ENCODE data around the gene NCKAP5L.

NCKAP5L gene

GRCh38 chr12:49868952-49869815 lies 41.0 kb upstream of the NCKAP5L start:
- H3K9ac ChIP-seq (ENCODE audit: insufficient read length, low read depth): peak overlapping the region; percentile 34
- H3K9me3 ChIP-seq (ENCODE audit: insufficient read depth, low read length): no peaks in the 10 kb centered on the region
- no peak overlapping the region for H3K4me3 ChIP-seq (ENCODE audit: insufficient read length, low read depth)
- no peaks in the 10 kb centered on the region for H3K36me3 ChIP-seq (ENCODE audit: insufficient read depth, insufficient read length, low read length)
- no peak for DNase-seq (ENCODE audit: low read depth, low spot score)
- TF ChIP-seq SUZ12 (IDR thresholded peaks at IDR 0.05; ENCODE audit: extremely low read depth, insufficient read depth, insufficient read length) (no peak), YY1 (IDR thresholded peaks at IDR 0.05; ENCODE audit: insufficient read depth, insufficient read length) (no peak), ZNF274 (IDR thresholded peaks at IDR 0.05; ENCODE audit: low read depth, low read length) (no peak)
- H3K4me1 ChIP-seq (ENCODE audit: insufficient read depth, insufficient read length): peaks cover 15% of the 10 kb centered on the region
- peaks cover 17% of the 10 kb centered on the region for H3K27me3 ChIP-seq (ENCODE audit: insufficient read depth, insufficient read length)

DNA sequence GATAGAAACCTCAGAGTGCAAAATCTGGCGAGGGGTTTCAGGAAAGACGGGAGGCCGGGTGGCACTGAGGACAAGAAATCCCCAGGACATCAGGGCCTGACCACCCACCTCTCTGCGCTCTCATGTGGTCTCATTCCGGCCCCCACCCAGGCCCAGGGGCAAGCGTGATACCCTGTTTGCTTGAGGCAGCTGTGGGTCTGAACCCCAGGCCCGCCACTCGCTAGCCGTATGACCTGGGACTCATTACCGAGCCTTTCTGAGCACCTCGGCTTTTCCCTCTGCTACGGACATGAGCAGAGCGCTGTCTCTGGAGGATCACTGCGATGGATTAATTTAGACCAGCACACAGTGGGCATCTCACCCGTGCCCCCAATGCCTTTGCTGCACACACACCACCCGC lies 40.2 kb upstream of the NCKAP5L start:
- Histone ChIP-seq H3K9ac (ENCODE audit: insufficient read length, low read depth) (no peak overlapping the region), H3K9me3 (ENCODE audit: insufficient read depth, low read length) (no peaks in the 10 kb centered on the region), H3K4me3 (ENCODE audit: insufficient read length, low read depth) (no peak overlapping the region), H3K27me3 (ENCODE audit: insufficient read depth, insufficient read length) (peaks cover 17% of the 10 kb centered on the region), H3K36me3 (ENCODE audit: insufficient read depth, insufficient read length, low read length) (no peaks in the 10 kb centered on the region), H3K4me1 (ENCODE audit: insufficient read depth, insufficient read length) (peaks cover 12% of the 10 kb centered on the region)
- no peak for DNase-seq (ENCODE audit: low read depth, low spot score)
- TF ChIP-seq SUZ12 (IDR thresholded peaks at IDR 0.05; ENCODE audit: extremely low read depth, insufficient read depth, insufficient read length) (no peak), YY1 (IDR thresholded peaks at IDR 0.05; ENCODE audit: insufficient read depth, insufficient read length) (no peak), ZNF274 (IDR thresholded peaks at IDR 0.05; ENCODE audit: low read depth, low read length) (no peak)

- H3K9ac ChIP-seq (ENCODE audit: insufficient read length, low read depth): no peak overlapping the region
- H3K36me3 ChIP-seq (ENCODE audit: insufficient read depth, insufficient read length, low read length): no peaks in the 10 kb centered on the region
- no peak overlapping the region for H3K4me3 ChIP-seq (ENCODE audit: insufficient read length, low read depth)
- H3K27me3 ChIP-seq (ENCODE audit: insufficient read depth, insufficient read length): peaks cover 17% of the 10 kb centered on the region
- no peaks in the 10 kb centered on the region for H3K9me3 ChIP-seq (ENCODE audit: insufficient read depth, low read length)
- TF ChIP-seq ZNF274 (IDR thresholded peaks at IDR 0.05; ENCODE audit: low read depth, low read length) (no peak), YY1 (IDR thresholded peaks at IDR 0.05; ENCODE audit: insufficient read depth, insufficient read length) (no peak), SUZ12 (IDR thresholded peaks at IDR 0.05; ENCODE audit: extremely low read depth, insufficient read depth, insufficient read length) (no peak)
- peaks cover 12% of the 10 kb centered on the region for H3K4me1 ChIP-seq (ENCODE audit: insufficient read depth, insufficient read length)
- DNase-seq (ENCODE audit: low read depth, low spot score): no peak
Observed at GRCh38 chr12:49867570-49868341, 39.5 kb upstream of the NCKAP5L start.

GRCh38 chr12:49866859-49867569 lies 38.8 kb upstream of the NCKAP5L start:
- TF ChIP-seq ZNF274 (IDR thresholded peaks at IDR 0.05; ENCODE audit: low read depth, low read length) (no peak), YY1 (IDR thresholded peaks at IDR 0.05; ENCODE audit: insufficient read depth, insufficient read length) (no peak), SUZ12 (IDR thresholded peaks at IDR 0.05; ENCODE audit: extremely low read depth, insufficient read depth, insufficient read length) (no peak)
- Histone ChIP-seq H3K9ac (ENCODE audit: insufficient read length, low read depth) (no peak overlapping the region), H3K4me3 (ENCODE audit: insufficient read length, low read depth) (no peak overlapping the region), H3K4me1 (ENCODE audit: insufficient read depth, insufficient read length) (peaks cover 12% of the 10 kb centered on the region), H3K9me3 (ENCODE audit: insufficient read depth, low read length) (no peaks in the 10 kb centered on the region), H3K27me3 (ENCODE audit: insufficient read depth, insufficient read length) (peaks cover 17% of the 10 kb centered on the region), H3K36me3 (ENCODE audit: insufficient read depth, insufficient read length, low read length) (no peaks in the 10 kb centered on the region)
- DNase-seq (ENCODE audit: low read depth, low spot score): peak; percentile 57

DNA sequence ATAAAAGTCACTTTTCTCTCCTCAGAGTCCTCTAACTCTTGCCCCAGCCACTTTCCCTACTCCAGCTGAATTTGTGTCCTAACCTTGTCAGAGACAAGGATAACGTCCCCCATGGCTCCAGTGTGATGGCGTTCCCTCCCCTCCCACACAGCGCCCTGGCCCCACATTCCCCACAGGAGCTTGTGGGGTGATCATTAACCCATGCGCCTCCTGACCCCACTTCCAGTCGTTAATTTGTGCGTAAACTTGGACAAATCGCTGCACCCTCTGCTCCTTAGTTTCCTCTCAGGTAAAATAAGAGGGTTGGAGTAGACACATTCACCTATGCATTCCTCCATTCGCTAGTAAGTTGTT lies 37.5 kb upstream of the NCKAP5L start:
- no peak for DNase-seq (ENCODE audit: low read depth, low spot score)
- no peak for TF ChIP-seq ZNF274 (IDR thresholded peaks at IDR 0.05; ENCODE audit: low read depth, low read length)
- no peak for TF ChIP-seq SUZ12 (IDR thresholded peaks at IDR 0.05; ENCODE audit: extremely low read depth, insufficient read depth, insufficient read length)
- TF ChIP-seq YY1 (IDR thresholded peaks at IDR 0.05; ENCODE audit: insufficient read depth, insufficient read length): no peak
- H3K4me3 ChIP-seq (ENCODE audit: insufficient read length, low read depth): no peak overlapping the region
- H3K36me3 ChIP-seq (ENCODE audit: insufficient read depth, insufficient read length, low read length): no peaks in the 10 kb centered on the region
- peaks cover 12% of the 10 kb centered on the region for H3K4me1 ChIP-seq (ENCODE audit: insufficient read depth, insufficient read length)
- no peaks in the 10 kb centered on the region; the same call in 1 of the 2 replicates for H3K9me3 ChIP-seq (ENCODE audit: insufficient read depth, low read length)
- H3K27me3 ChIP-seq (ENCODE audit: insufficient read depth, insufficient read length): peaks cover 17% of the 10 kb centered on the region
- H3K9ac ChIP-seq (ENCODE audit: insufficient read length, low read depth): no peak overlapping the region

DNA sequence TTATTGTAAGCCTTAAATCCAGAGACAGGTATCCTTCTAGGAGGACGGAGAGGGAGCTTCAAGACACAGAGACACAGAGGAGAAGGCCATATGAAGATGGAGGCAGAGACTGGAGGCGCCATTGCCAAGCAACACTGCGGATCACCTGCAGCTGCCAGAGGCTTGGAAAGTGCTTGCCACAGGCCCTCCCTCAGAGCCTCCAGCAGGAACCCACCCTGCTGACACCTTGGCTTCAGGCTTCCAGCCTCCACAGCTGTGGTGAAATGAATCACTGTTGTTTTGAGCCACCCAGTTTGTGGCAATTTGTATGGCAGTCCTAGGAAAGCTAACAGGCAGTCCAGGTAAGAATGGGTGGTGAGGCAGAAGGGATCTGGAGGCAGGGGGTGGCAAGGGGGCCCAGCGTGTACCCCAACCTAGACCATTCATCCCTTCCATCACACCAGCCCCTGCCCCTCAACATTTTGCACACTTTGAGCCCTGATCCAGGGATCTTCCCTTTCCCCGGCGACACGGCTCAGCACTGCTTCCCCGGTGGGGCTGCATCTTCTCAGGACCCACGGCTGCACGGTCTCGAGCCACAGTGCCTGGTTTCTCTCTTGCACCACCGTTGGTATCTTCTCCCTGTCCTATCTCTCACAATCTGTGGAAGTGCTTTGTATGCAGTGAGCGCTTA lies 37.0 kb upstream of the NCKAP5L start:
- TF ChIP-seq SUZ12 (IDR thresholded peaks at IDR 0.05; ENCODE audit: extremely low read depth, insufficient read depth, insufficient read length) (no peak), YY1 (IDR thresholded peaks at IDR 0.05; ENCODE audit: insufficient read depth, insufficient read length) (no peak), ZNF274 (IDR thresholded peaks at IDR 0.05; ENCODE audit: low read depth, low read length) (no peak)
- Histone ChIP-seq H3K27me3 (ENCODE audit: insufficient read depth, insufficient read length) (peaks cover 17% of the 10 kb centered on the region), H3K36me3 (ENCODE audit: insufficient read depth, insufficient read length, low read length) (no peaks in the 10 kb centered on the region), H3K4me1 (ENCODE audit: insufficient read depth, insufficient read length) (peaks cover 12% of the 10 kb centered on the region), H3K9ac (ENCODE audit: insufficient read length, low read depth) (no peak overlapping the region), H3K4me3 (ENCODE audit: insufficient read length, low read depth) (no peak overlapping the region), H3K9me3 (ENCODE audit: insufficient read depth, low read length) (no peaks in the 10 kb centered on the region; the same call in 1 of the 2 replicates)
- no peak for DNase-seq (ENCODE audit: low read depth, low spot score)
